ENCODE measurements around the gene RNU6-7.
A peak's percentile ranks its signal among the peaks of the same experiment; 100 is the strongest.

Gene RNU6-7

DNA sequence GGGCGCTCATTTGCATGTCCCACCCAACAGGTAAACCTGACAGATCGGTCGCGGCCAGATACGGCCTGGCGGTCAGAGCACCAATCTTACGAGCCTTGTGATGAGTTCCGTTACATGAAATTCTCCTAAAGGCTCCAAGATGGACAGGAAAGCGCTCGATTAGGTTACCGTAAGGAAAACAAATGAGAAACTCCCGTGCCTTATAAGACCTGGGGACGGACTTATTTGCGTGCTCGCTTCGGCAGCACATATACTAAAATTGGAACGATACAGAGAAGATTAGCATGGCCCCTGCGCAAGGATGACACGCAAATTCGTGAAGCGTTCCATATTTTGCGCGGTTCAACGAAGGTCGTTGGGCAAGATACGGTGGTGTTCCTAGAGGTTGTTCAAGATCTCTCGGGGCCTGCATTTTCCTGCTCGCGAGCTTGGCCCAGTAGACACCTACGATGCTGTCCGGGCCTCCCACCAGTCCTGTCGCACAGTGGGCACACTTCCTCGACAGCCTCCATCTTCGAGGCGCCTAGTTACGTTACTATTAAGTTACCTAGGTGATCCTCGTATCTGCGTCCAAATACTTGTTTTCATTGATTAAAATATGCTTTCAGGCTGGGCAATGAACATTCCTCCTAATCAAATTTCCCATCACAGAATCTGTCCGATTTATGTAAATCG lies at the start of gene RNU6-7:
Gene RNU6-7 (plus strand): TSS at position 230 of the 675 bp plus-strand sequence.
- peak; percentile 72 for DNase-seq (ENCODE audit: low spot score)

- no peak for DNase-seq (ENCODE audit: low spot score)
Observed at GRCh38 chr14:32166029-32166428, 35.8 kb upstream of the RNU6-7 start.

- no peak for DNase-seq (ENCODE audit: low spot score)
Observed at GRCh38 chr14:32166924-32167323, 34.9 kb upstream of the RNU6-7 start.

DNA sequence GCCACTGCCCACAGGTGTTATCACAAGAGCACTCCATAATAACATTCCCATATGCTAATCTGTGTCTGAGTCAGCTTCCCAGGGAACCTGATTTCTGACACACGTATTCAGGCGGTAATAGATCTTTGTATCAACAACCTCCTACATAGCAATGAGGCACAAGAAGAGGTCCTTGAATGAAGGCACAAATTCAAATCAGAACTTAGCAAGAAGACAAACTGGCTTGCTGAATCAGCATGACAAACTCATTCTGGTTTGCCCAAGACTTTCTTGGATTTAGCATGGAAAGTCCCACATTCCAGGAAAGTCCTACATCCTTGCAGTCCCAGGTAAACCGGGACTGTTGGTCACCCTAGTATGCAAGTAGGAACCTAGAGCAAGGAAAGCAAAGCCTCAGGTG lies 33.9 kb upstream of the RNU6-7 start:
- no peak for DNase-seq (ENCODE audit: low spot score)

- no peak for DNase-seq (ENCODE audit: low spot score)
Observed at GRCh38 chr14:32169191-32169590, 32.7 kb upstream of the RNU6-7 start.

- no peak for DNase-seq (ENCODE audit: low spot score)
Observed at GRCh38 chr14:32171469-32171868, 30.4 kb upstream of the RNU6-7 start.

GRCh38 chr14:32183151-32184058 lies 18.4 kb upstream of the RNU6-7 start:
- DNase-seq (ENCODE audit: low spot score) = no peak

DNA sequence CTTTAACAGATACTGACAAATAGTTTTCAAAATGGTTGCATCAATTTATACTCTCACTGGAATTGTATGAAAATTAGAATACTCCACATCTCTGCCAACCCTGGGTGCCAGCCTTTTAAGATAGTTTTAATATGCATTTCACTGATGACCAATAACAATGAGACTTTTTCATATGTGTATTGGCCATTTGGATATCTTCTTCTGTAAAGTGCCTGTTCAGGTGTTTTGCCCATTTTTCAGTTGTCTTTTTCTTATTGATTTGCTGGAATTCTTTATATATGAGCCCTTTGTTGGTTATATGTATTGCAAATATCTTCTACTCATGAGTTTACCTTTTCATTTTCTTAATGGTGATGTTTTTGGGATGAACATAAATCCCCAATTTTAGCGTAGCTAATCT lies 16.7 kb upstream of the RNU6-7 start:
- no peak for DNase-seq (ENCODE audit: low spot score)

- DNase-seq (ENCODE audit: low spot score) = no peak
Observed at GRCh38 chr14:32186248-32186647, 15.6 kb upstream of the RNU6-7 start.

DNA sequence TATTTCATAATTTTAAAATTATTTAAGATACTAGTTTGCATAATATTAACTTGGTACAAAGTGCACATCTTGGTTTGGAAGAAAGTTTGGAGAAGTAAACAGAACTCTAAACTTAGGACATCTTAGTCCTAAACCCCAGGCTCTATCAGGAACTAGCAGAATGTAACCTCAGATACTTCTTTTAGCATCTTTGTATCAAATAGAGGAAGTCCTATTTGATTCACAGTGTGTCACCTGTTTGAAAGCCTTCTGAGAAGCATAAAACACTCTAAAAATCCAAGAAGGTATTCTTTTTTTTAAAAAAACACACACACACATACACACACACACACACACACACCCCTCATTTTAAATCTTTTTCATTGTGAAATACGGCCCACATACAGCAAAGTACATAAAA lies 12.0 kb upstream of the RNU6-7 start:
- DNase-seq (ENCODE audit: low spot score) = no peak

- no peak for DNase-seq (ENCODE audit: low spot score)
Observed at GRCh38 chr14:32190673-32191072, 11.2 kb upstream of the RNU6-7 start.

- DNase-seq (ENCODE audit: low spot score) = no peak
Observed at GRCh38 chr14:32192712-32193373, 9.0 kb upstream of the RNU6-7 start.

DNA sequence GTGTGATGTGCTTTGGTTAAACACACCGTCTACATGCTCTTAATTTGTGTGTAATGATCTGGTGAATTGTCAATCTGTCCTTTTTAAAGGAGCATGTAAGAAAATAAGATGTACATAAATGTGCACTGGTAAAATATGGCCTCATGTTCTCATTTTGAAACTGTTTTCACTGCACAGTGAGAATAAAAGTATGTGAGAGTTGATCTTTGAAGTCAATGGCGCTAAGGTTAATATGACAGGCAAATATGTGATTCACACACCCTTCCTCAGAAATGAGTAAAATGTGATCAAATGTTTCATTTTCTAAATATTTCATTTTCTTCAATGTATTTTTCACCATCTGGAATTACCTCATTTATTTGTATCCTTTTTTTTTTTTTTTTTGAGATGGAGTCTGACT lies 8.3 kb upstream of the RNU6-7 start:
- DNase-seq (ENCODE audit: low spot score) = no peak

- no peak for DNase-seq (ENCODE audit: low spot score)
Observed at GRCh38 chr14:32195636-32196035, 6.2 kb upstream of the RNU6-7 start.

DNA sequence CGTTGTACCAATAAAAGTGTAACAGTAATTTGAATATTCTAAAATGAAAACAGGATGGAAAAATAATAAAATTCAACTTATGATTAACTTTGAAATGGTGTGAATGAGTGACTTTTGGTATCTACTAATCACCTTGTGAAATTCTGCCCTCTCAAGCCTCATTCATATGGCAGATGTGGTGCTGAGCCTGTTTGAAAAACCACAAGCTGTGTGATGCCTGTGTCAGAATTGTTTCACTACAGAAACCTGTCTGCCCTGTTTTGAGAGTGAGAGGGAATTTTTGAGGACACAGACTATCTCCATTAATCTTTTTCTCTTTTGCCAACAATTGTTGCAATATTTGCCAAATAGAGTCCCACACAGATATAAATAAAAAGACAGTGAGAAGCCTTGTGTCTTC lies 3.9 kb upstream of the RNU6-7 start:
- no peak for DNase-seq (ENCODE audit: low spot score)

GRCh38 chr14:32200368-32201192 lies 1.3 kb upstream of the RNU6-7 start:
- no peak for DNase-seq (ENCODE audit: low spot score)

GRCh38 chr14:32201193-32201815 lies 541 bp upstream of the RNU6-7 start:
- peak; percentile 93 for DNase-seq (ENCODE audit: low spot score)

DNA sequence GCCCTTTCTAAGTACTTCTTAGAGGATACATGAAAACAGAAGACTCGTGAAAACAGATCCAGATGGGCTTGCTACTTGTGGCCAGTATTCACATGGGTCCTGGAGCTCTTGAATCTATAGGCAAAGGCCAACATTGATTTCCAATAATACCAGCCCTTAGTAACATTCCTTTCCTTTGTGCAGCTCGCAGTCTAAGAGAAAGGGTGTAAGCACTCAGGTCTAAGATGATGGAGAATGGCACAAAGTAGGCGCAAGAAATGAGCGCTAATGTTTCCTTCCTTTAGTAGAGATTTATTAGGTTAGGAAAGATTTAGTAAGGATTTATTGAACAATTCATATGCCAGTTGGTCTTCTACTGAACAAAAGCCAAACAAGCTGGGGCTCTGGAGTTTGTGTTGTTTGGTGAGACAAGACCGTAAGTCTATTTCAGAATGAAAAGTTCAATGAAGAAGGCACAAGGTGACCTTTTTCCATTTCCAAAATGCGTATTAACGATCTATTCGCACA lies 699 bp downstream of the RNU6-7 start:
- no peak for DNase-seq (ENCODE audit: low spot score)

DNA sequence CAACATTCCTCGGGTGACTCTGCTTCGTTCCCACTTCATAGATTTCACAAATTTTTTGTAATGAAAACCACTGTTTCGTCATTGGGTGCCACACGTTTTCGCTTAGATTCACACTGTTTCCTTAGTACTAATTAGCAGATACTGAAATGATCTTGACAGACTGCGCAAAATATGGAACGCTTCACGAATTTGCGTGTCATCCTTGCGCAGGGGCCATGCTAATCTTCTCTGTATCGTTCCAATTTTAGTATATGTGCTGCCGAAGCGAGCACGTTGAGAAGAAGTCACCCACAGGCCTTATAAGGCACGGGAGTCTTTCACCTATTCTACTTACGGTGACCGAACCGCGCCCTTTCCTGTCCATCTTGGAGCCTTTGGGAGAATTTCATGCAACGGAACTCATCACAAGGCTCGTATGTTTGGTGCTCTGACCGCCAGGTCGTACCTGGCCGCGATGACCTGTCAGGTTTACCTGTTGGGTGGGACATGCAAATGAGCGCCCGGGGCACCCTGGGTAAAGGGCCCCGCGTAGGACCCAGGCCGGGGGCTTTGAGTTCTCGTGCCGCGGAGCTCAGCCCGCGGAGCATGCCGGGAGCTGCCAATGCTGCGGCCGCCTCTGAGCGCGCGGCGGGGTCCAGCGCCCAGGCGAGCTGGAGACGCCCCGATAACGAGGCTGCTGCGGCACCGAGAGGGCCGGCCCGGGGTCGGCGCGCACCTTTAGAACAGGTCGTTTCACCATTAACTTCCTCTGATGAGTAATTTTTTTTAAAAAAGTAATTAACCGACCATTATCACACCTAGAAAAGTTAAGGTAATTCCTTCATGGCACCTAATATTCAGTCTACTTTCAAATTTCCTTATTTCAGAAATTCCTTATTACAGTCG lies 1.4 kb downstream of the RNU6-7 start, which contains the start of gene RNU6-8:
Gene RNU6-8 (minus strand): TSS at position 272 of the 885 bp plus-strand sequence.
- peak; percentile 90 for DNase-seq (ENCODE audit: low spot score)

DNA sequence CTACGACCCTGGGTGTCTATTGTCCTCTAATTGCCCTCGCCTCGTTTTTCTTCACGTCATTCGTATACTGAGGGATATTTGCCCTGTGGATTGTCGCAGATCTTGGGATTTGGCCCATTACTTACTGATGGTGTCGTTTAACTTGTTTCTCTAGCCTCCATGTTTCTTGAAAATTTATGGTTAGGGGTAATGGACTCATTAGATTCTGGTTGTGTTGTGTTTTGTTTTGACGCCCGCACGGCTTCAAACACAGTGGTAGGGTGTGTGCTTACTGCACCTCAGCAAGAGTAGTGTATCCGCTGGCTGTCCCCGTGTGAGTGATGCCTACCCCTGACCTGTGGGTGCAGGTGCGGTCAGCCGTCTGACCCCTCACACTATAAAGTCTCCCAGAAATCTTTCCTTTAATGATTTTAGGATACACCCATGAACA lies 2.1 kb downstream of the RNU6-7 start:
- DNase-seq (ENCODE audit: low spot score) = no peak

Measured in LoVo (cell line).